Activated CD4-positive, CD25-positive, alpha-beta regulatory T cell treated with anti-CD3 and anti-CD28 coated beads, Interleukin-2, amount 50 U/mL, for 16 hours (primary cell): ENCODE data around the gene POU3F3.

ENCODE experiments used
- DNase-seq: peaks from one replicate; pipeline ENCODE4 v3.0.0-alpha.2; 2020; ENCODE audit warnings: low read depth, low spot score

POU3F3 gene

GRCh38 chr2:104875262-104875661, 21.3 kb downstream of the POU3F3 start:
- no peak for DNase-seq

- no peak for DNase-seq
These were observed 23.0 kb downstream of the POU3F3 start for GRCh38 chr2:104876606-104877570.

- DNase-seq: no peak
These were observed 25.1 kb downstream of the POU3F3 start for GRCh38 chr2:104878863-104879512.

- DNase-seq: no peak
These were observed 26.2 kb downstream of the POU3F3 start for GRCh38 chr2:104880076-104880475.

GRCh38 chr2:104883357-104883756, 29.4 kb downstream of the POU3F3 start:
- DNase-seq: no peak

GRCh38 chr2:104885119-104885782, 31.3 kb downstream of the POU3F3 start:
- no peak for DNase-seq

- no peak for DNase-seq
These were observed 33.8 kb downstream of the POU3F3 start for GRCh38 chr2:104887676-104888075.

- DNase-seq: no peak
These were observed 34.8 kb downstream of the POU3F3 start for GRCh38 chr2:104888489-104889258.

- DNase-seq: no peak
These were observed 35.5 kb downstream of the POU3F3 start for GRCh38 chr2:104889291-104889959.

GRCh38 chr2:104889960-104890684, 36.2 kb downstream of the POU3F3 start:
- DNase-seq: no peak

- no peak for DNase-seq
These were observed 36.8 kb downstream of the POU3F3 start for GRCh38 chr2:104890685-104891069.

- no peak for DNase-seq
These were observed 37.2 kb downstream of the POU3F3 start for GRCh38 chr2:104891145-104891544.

- no peak for DNase-seq
These were observed 42.5 kb downstream of the POU3F3 start for GRCh38 chr2:104896446-104896845.

- DNase-seq: no peak
These were observed 43.7 kb downstream of the POU3F3 start for GRCh38 chr2:104897515-104898184.

- DNase-seq: no peak
These were observed 46.7 kb downstream of the POU3F3 start for GRCh38 chr2:104900608-104901007.

- no peak for DNase-seq
These were observed 47.3 kb downstream of the POU3F3 start for GRCh38 chr2:104901037-104901881.

GRCh38 chr2:104902317-104902716, 48.4 kb downstream of the POU3F3 start:
- no peak for DNase-seq
